ENCODE measurements around the gene SESN1.
"Not testable (repeated sequence)": the region's sequence is repeated elsewhere in the genome, so short reads cannot be mapped to it uniquely, and the experiment has no call there.

DNA sequence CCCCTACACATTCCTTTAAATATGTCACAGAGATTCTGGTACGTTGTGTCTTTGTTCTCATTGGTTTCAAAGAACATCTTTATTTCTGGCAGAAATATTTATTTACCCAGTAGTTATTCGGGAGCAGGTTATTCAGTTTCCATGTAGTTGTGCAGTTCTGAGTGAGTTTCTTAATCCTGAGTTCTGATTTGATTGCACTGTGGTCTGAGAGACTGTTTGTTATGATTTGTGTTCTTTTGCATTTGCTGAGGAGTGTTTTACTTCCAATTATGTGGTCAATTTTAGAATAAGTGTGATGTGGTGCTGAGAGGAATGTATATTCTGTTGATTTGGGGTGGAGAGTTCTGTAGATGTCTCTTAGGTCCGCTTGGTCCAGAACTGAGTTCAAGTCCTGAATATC is 18.0 kb upstream of the SESN1 start:
- TF ChIP-seq, protein P1, sequence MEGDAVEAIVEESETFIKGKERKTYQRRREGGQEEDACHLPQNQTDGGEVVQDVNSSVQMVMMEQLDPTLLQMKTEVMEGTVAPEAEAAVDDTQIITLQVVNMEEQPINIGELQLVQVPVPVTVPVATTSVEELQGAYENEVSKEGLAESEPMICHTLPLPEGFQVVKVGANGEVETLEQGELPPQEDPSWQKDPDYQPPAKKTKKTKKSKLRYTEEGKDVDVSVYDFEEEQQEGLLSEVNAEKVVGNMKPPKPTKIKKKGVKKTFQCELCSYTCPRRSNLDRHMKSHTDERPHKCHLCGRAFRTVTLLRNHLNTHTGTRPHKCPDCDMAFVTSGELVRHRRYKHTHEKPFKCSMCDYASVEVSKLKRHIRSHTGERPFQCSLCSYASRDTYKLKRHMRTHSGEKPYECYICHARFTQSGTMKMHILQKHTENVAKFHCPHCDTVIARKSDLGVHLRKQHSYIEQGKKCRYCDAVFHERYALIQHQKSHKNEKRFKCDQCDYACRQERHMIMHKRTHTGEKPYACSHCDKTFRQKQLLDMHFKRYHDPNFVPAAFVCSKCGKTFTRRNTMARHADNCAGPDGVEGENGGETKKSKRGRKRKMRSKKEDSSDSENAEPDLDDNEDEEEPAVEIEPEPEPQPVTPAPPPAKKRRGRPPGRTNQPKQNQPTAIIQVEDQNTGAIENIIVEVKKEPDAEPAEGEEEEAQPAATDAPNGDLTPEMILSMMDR (conservative IDR thresholded peaks at IDR 0.05; ENCODE audit: low read length), result not testable (repeated sequence)
- TF ChIP-seq EZH2phosphoT487 (IDR thresholded peaks at IDR 0.05; ENCODE audit: borderline replicate concordance), result not testable (repeated sequence)
